Fibroblast of skin of scalp (primary cell): ENCODE measurements around the gene TNFRSF1B.

Source experiments
- DNase-seq: peaks from one replicate; pipeline ENCODE4 v3.0.0-alpha.2; 2013

Gene TNFRSF1B

DNA sequence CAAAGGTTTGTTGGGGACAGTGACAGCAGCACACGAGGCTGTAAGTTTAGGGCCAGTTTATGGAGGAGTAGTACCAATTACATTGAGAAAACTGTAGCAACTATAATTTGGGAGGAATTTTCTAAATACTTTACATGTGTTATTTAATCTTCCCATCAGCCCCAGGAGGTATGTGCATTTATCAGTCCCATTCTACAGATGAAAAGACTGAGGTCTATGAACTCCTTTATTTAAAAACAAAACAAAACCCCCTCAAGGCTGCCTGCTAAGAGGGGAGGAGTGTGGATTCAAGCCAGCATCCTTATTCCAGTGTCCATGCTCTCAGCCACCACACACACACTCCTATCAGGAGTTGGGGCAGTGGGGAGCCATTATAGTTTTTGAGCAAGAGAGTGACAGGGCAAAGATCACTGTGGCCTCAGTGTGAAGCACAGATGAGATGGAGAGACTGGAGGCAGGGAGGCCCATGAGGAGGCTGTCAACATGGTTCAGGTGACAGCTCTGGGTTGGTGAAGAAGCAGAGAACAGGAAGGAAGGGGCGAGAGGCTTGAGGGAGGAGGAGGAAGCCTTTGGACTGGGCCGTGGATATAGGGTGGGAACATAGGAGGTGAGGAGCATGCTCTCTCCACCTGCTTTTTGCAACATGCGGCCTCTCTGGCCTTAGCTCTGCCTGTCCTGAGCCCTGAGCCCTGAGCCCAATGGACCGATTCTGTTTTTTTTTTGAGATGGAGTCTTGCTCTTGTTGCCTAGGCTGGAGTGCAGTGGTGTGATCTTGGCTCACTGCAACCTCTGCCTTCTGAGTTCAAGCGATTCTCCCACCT, 9.7 kb downstream of the TNFRSF1B start:
- DNase-seq = no peak

DNA sequence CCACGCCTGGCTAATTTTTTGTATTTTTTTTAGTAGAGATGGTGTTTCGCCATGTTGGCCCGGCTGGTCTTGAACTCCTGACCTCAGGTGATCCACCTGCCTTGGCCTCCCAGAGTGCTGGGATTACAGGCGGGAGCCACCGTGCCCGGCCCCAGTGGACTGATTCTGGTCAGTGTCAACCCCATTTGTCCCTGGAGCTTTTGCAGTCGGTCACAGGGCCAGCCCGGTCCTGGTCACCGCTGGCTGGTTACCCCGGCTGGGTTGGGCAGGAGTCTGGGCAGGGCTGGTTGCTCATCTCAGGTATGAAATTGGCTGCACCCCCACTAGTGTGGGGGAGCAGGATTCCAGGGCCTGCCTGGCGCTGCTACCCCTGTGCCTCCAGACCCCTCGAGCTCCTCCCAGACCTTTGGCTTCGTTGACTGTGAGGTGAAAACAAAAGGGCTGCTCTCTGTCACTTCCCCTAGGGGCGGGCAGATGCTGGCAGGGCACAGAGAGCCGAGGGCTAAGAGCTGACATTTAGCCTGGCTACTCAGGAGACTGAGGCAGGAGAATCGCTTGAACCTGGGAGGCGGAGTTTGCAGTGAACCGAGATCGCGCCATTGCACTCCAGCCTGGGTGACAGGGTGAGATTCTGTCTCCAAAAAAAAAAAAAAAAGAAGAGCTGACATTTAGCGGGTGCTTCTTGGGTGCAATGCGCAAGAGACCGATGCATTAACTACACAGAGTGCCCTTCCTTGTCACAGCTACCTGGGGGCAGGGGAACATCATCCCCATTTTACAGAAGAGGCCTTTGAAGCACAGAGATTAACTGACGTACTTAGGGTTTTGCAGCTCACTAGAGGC, 10.6 kb downstream of the TNFRSF1B start:
- no peak for DNase-seq

DNA sequence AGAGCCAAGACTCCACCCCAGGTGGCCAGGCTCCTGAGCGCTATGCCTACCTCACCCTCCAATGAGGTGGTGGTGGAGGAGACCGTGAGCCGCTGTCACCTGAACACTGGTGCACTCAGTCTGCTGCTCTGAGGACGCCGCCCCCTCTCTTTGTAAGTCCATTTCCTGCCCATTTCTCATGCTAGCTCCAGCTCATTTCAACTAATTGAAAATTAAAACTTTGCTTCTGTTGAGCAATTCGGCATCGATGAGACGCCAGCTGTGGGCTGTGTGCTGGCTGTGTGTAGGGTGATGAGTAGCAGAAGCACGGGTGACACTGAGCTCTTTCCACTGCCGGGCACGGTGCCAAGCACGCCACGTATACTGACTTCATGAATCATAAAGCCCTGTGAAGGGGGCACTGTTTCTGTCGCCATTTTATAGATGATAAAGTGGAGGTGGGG, 11.2 kb downstream of the TNFRSF1B start:
- DNase-seq = peak; percentile 86

DNA sequence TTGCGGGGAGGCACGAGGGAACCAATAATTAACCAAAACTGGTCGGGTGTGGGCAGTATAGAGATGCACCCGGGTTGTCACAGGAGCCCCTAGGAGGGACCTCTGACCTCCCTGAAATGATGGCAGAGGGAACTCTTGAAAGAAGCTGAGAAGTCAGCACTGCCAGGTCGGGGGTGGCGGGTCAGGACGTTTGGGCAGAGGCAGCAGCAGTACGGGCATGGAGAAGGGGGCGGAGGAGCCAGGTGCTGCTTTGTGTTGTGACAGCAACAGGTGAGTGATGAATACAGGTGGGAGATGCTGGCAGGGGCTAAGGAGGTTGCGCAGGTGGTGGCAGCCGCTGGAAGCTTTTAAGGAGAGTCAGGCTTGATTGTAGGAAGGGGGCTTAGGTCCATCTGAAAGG, 11.7 kb downstream of the TNFRSF1B start:
- no peak for DNase-seq

DNA sequence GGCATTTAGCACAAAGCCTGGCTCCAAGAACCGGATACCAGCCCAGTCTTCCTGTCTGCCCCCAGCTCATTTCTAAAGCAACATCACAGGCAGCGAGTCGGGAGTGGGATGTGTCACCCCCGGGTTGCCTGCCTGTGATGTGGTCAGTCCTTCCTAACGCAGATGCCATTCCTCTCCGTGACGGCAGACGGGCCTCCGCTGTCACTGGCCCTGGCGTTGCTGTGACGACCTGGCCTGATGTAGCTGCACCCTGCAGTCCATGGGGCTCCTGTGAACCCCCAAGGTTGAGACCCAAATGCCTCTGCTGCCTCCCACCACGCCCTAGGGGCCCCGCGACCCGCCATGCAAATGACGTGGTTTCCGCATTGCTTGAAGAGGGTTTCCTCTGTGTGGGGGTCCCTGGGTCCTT, 12.3 kb downstream of the TNFRSF1B start:
- DNase-seq = peak; percentile 76

DNA sequence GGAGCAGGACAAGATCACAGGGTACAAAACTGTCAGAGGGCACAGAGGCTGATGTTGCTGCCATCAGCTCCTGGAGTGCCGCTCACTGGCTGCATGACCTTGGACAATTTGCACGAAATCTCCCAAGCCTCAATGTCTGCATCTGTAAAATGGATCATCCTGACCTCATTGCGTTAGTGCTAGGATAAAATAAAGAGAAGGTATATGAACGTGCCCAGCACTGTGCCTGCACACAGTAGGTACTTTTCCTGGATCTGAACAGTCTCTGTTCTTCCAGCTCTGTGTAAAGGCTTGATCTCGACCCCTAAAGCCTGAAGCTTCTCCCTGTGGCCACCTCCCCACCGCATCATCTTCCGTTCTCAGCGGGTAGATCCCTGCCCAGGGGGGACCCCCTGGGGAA, 12.9 kb downstream of the TNFRSF1B start:
- no peak for DNase-seq

DNA sequence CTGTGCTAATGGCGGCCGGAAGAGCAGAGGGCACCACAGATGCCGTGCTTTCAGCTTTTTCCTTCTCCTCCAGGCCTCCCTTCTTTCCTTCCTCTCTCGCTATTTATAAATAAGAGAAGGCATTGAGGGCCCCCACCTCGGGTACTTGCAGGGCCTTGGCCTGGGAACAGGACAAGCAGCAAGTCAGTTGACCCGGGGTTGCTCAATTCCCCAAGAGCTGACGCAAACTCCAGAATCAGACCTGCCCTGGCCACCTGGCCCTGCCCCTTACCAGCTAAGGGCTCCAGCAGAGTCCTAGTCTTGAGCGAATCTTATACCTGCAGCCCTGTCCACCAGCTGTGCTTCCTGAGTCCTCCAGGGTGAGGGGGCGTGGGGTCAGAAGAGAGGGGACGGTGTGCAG, 13.5 kb downstream of the TNFRSF1B start:
- no peak for DNase-seq

DNA sequence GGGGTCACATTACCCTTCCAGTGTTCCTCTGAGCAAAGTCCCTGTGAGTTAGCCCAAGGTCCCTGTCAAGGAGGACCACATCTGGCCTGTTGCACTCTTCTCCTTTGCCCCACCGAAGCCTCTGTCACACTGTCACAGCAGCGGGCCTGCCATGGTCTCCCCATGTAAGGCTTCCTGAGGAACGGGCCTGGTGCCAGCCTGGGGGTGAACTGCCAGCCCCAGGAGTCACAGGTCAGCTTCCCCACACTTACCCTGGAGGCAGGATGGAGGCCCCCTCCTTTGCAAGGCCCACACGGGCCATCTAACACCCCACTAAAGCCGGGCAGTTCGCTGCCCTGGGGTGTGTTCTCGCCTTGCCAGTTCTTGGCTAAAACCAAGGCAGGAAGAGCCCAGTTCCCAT, 14.1 kb downstream of the TNFRSF1B start:
- no peak for DNase-seq

DNA sequence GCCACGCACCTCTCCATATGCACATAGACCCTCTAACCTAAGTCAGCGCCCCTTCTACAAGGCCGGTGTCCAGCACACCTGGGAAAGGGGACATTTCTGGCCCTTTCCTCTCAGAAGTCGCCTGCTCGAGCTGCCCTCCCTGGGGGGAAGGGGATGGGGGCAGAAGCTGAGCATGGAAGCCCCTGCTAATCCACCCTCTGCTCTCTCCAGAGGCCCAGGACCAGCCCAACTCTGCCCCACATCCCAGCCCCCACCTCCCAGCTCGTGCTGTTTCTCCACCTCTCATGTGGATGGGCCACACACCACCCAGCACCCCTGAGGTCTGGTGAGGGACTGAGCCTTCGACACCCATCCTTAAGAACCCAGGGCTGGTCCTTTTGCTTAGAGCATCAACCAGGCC, 14.8 kb downstream of the TNFRSF1B start:
- DNase-seq = no peak

DNA sequence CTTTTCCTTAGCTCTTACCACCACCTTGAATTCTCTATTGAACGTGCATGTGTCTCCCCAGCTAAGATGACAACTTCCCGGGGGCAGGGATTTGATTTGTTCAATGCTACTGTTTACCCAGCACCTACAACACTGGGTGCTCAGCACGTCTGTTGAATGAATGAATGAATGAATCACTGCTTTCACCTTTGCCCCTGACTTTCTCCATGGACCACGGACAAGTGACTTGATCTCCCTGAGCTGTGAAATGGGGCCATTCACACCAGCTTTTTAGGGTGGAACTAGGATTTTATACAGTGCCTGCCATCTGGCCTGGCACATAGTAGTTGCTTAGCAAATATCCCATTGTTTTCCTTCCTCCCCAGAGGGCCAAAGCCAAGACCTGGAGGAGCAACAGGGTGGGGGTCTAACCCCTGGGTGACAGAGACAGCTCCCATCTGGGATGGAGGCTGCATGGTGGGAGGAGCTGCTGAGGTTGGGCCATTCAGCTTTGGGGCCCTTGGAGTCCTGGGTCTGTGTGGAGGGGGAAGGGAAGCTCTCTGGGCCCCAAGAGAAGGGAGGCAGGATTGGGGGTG, 15.7 kb downstream of the TNFRSF1B start:
- no peak for DNase-seq

DNA sequence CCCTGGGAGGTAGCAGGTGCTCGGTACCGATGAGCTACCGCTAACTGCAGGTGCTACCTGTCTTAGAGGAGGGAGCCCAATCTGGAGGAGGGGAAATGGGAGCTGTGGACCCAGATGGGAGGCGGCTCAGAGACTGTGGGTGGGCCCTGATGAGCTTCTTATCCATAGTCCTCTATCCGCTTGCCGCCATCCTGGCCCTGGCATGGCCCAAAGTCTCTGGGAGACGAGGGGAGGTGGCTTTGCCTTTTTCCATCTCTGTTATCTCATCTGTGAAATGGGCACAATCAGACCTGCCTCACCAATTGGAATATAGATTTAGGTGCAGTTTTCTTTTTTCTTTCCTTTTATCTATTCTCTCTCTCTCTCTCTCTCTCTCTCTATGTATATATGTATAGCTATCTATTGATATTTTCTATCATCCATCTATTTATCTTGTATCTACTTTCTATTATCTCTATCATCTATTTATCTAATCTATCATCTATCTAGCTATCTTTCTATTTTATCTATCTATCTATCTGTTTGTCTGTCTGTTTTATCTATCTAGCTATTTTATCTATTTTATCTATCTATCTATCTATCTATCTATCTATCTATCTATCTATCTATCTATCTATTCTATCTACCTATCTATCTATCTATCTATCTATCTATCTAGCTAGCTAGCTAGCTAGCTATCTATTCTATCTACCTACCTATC, 16.5 kb downstream of the TNFRSF1B start:
- DNase-seq = no peak

DNA sequence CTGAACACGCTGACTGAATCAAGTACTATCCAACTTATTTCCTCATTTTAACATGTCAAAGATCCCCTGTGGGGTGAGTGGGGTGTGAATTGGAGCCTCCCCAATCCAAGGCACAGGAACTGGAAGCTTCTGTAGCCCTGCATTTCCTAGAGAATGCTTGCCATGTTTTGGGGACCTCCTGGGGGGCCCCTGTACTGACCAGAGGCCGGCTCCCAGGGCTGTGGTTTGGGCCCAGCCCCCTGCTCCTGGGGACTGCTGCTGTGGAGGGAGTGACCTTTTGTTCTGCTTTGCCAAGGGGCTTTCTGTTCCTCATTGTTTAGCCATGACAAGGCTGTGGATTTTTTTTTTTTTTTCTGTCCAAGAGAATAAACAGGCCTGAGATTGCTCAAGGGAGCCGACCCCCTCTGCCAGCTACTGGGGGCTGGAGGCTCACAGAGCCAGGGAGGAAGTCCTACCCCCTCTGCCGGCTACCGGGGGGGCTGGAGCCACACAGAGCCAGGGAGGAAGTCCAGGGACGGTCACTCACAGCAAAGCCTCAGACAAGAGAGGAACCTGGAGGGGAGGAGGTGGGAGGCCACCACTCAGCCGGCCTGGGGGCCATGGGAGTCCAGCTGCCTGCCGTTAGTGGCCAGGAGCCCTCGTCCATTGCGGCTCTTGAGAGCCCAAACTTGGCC, 17.4 kb downstream of the TNFRSF1B start:
- DNase-seq = peak; percentile 82

DNA sequence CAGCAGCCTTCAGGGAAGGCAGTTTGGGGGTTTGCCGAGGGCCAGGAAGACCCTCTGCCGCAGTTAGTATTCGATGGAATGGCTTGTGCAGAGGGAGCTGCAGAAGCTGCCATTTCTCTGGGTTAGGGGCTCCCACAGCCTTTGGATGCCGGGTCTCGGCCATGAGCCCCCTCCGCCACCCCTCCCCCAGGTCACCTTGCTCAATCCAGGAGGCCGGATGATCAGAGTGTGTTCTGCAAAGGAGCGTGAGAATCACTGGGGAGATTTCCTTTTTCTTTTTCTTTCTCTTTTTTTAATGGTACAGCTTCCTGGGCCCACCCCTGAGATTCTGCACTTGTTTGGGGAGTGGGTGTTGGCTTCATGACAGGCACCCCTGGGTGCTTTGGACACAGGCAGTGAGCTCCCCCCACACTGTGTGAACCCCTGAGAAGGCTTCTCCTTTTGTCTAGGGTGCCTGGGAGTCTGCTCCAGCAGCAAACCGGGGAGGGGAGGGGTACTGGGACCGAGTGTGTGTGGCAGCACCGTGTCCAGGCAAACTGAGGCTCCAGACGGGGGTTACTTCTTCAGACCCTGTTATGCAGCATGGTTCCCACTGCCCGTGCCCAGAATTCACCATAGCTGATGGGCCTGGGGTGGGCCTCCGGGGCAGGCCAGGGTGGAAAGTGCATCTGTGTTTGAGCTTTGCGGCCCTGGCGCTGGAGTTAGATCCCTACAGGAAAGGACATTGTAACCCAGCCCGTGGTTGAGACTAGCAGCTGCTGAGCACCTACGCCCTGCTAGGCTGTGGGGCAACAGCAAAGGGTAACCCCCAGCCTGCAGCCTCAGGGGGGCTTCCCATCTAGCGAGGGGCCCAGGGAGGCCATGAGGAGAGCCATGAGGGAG, 18.5 kb downstream of the TNFRSF1B start:
- no peak for DNase-seq

DNA sequence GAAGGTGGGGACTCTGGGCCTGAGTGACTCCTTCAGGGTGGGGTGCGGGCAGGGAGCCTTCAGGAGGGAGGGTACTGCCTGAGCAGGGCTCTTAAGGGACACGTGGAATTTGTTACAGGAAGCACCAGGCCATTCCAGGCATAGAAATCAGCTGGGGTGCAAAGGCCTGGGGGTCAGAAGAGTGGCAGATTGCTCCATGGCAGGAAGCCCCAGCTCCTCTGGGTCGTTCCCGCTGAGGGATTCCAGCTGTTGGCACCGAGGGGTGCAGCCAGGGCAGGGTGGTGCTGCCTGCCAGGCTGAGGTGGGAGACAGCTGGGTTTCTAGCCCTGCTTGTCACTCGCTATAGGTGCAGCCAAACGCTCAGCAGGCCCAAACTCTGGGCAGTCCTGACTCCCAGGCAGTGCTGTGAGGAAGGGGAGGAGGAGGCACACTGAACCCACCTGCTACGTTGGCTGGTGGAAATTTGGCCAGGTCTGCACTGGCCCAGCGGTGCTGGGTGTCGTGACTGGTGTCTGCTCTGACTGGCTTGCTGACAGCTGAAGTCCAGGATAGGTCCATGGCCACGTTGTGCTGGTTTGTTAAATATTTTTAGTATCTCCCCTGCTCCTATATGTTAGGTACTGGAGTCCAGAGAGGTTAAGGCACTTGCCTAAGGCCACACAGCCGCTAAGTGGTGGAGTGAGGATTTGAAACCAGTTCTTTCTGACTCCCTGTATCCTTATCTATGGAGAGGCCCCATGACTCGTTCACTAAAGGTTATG, 19.3 kb downstream of the TNFRSF1B start:
- DNase-seq = no peak

DNA sequence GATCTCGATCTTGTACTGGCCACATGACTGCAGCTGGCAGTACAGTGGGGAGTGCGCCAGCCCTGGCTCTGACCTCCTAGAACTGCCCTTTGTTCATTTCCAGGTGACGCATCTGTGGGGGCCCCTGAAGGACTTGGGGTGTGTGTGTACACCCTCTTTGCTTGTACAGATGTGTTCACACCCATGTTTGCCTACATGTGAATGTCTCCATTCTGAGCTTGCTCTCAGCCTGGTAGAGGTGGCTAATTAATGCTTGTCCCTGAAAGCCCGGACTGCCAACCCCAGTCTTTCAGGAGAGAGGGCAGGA, 19.8 kb downstream of the TNFRSF1B start:
- no peak for DNase-seq

DNA sequence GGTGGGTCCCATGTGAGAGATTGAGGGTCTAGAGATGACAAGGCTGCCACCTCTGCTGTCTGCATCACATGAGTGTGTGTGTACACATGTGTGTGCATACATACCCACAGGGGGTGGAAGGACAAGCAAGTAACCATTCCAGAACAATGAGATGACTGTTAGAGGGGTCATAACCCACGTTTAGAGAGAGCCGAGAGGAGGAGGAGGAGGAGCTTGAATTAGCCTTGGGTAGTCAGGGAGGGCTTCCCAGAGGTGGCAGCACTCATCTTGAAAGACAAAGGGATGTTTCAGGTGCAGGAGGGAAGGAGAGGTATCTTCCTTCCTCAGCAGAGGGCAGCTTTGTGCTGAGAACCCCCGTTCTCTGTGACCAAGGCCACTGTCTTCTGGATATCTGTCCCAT, 21.3 kb downstream of the TNFRSF1B start:
- DNase-seq = no peak

DNA sequence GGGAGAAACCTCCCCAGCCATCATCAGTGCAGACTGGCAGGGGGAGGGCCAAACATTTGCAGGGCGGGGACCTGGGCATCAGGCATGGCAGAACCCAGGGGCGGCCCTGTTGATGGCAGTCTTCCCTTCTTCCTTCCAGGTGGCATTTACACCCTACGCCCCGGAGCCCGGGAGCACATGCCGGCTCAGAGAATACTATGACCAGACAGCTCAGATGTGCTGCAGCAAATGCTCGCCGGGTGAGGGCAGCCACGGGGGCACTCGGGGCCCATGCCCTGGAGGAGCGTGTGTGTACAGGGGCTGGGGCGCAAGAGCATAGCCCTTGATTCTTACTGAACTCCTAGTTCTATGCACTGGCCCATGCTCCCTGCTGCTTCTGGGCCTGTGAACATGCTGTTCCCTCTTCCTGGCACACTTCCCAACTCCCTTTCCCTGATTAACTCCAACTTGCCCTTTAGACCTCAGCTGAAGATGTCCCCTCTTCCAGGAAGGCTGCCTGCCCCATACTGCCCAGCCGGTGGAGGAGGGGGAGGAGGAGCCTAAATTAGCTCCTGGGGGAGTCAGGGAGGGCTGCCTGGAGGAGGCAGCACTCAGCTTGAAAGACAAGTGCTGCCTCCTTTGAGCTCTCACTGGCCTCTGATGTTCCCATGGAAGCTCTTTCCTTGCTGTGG, 22.0 kb downstream of the TNFRSF1B start:
- DNase-seq = no peak

DNA sequence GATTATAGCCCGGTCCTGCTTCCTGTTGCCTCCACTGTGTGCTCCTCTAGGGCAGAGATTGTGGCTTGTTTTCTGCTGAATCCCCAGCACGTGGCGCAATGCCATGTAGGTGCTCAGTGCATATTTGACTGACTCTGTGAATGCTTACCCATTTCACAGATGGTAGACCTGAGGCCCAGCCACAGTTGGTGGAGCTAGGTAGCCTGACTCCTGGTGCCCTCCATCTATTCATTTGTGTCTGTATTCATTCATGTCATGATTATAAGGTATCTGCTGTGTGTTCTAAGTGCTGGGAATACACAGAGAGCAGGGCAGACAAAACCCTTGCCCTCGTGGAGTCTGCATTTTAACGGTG, 22.5 kb downstream of the TNFRSF1B start:
- no peak for DNase-seq

DNA sequence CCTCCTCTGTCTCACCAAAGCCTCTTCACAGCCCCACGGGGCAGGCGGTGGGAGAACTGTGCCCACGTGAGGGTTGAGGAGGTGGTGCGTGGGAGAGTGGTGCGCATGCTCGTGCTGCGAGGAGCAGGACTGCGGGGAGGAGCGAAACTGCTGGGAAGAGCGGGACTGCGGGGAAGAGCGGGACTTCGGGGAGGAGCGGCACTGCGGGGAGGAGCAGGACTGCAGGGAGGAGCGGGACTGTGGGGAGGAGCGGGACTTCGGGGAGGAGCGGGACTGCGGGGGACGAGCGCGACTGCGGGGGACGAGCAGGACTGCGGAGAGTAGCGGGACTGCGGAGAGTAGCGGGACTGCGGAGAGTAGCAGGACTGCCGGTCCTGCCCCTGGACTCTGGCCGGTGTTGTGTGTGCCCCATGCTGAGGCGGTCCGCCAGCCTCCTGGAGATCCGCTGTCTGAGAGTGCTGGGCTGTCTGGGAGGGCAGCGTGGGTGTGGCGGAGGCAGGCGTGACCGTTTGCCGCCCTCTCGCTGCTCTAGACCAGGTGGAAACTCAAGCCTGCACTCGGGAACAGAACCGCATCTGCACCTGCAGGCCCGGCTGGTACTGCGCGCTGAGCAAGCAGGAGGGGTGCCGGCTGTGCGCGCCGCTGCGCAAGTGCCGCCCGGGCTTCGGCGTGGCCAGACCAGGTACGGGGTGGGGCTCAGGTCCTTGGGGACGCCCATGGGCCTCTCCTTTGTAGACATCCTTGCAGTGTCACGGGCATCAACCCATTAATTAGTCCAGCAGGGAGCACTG, 24.6 kb downstream of the TNFRSF1B start:
- no peak for DNase-seq
